ENCODE measurements around the gene PTPN3. TPM values are rescaled to one million over a fixed set of nuclear protein-coding genes. Genes with fewer than 3 reads are reported as not detected.
A peak's percentile ranks its signal among the peaks of the same experiment; 100 is the strongest.

PTPN3 gene
- total RNA-seq, 2 donors from 2014 or later = 2.7 to 4.6 TPM

DNA sequence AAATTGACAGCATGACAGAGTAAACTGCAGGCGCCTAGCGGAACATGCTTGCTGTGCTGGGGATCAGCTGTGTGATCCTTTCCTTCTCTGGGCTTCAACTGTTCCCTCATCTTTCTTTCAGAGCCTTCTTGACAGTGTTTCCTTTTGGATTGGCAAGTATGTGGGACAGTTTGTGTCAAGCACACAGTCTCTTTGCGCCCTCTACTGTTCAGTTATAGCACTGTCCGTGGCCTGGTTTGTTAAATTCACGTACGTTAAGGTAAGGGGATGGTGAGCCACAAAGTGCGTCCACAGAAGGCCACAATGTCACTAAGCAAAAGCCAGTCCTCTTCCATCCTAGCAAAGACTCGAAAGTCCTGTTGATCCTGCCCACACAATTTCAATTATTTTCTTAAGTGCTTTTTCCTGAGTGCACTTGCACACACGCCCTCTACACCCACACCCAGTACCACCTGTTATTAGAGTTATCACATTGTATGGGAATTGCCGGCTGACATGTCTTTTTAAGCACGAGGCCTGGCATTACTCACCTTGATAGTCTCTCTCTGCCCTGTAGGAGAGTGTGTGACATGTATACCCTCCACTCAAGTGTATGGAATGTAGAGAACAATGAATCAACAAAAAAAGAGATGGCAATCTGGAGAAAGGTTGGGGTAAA is 22.5 kb upstream of the PTPN3 start:
- Histone ChIP-seq H3K27me3 (ENCODE audit: control insufficient read depth, insufficient read depth, low read length, poor library complexity, severe bottlenecking) (no peaks in the 10 kb centered on the region), H3K4me3 (ENCODE audit: low read length) (no peak overlapping the region)

DNA sequence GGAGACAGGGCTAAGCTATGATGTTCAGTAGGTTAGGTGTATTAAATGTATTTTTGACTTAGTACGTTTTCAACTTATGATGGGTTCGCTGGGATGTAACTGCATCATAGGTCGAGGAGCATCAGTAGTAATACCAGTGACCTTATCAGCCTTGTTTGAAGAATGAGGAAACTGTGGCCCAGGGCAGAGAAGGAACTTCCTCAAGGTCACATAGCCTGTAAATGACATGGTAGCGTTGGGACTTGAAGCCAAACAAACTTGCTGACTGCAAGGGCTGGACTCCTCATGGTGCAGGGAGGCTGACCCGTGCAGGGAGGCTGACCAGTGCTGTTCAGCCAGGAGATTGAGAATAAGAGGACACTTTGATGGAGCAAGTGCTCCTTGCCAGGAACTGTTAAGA is 21.3 kb upstream of the PTPN3 start:
- Histone ChIP-seq H3K4me1 (ENCODE audit: control insufficient read depth, insufficient read depth, low read length) (no peaks in the 10 kb centered on the region), H3K27ac (ENCODE audit: low read depth, low read length) (no peak overlapping the region), H3K27me3 (ENCODE audit: control insufficient read depth, insufficient read depth, low read length, poor library complexity, severe bottlenecking) (no peaks in the 10 kb centered on the region), H3K36me3 (ENCODE audit: control insufficient read depth, insufficient read depth, low read length) (no peaks in the 10 kb centered on the region), H3K4me3 (ENCODE audit: low read length) (no peak overlapping the region), H3K9me3 (ENCODE audit: control insufficient read depth, low read length) (no peaks in the 10 kb centered on the region), H3K9ac (ENCODE audit: extremely low read depth, low read length, poor library complexity, severe bottlenecking) (no peak overlapping the region)
- H3K9me3 Mint-ChIP-seq = no peaks in the 10 kb centered on the region
- H3K36me3 Mint-ChIP-seq (ENCODE audit: low read depth) = no peaks in the 10 kb centered on the region
- peaks cover 8% of the 10 kb centered on the region for H3K27me3 Mint-ChIP-seq (ENCODE audit: insufficient read depth)
- no peak overlapping the region for H3K27ac Mint-ChIP-seq
- 88 to 97% methylated on average over 5 of the region's 5 CpGs for WGBS, 2 experiments (ENCODE audit: insufficient coverage in 1 of 2, insufficient read length in 1 of 2)
- H3K4me1 Mint-ChIP-seq = peaks cover 5% of the 10 kb centered on the region
- no peak for DNase-seq
- no peak for TF ChIP-seq CTCF (conservative IDR thresholded peaks at IDR 0.05)
- H3K4me3 Mint-ChIP-seq = no peak overlapping the region

More for the DNA sequence above, 22.5 kb upstream of the PTPN3 start:
- Mint-ChIP-seq H3K27ac (no peak overlapping the region), H3K4me1 (peaks cover 5% of the 10 kb centered on the region), H3K4me3 (no peak overlapping the region), H3K9me3 (no peaks in the 10 kb centered on the region), H3K27me3 (ENCODE audit: insufficient read depth) (peaks cover 5% of the 10 kb centered on the region), H3K36me3 (ENCODE audit: low read depth) (no peaks in the 10 kb centered on the region)
- DNase-seq = peak; percentile 92
- WGBS, 2 experiments (ENCODE audit: insufficient coverage in 1 of 2, insufficient read length in 1 of 2) = 37 to 43% methylated on average over 5 to 11 of the region's 11 CpGs
- Histone ChIP-seq H3K4me1 (ENCODE audit: control insufficient read depth, insufficient read depth, low read length) (no peaks in the 10 kb centered on the region), H3K27ac (ENCODE audit: low read depth, low read length) (no peak overlapping the region), H3K9ac (ENCODE audit: extremely low read depth, low read length, poor library complexity, severe bottlenecking) (no peak overlapping the region), H3K9me3 (ENCODE audit: control insufficient read depth, low read length) (no peaks in the 10 kb centered on the region), H3K36me3 (ENCODE audit: control insufficient read depth, insufficient read depth, low read length) (no peaks in the 10 kb centered on the region)
- peak; percentile 94 for TF ChIP-seq CTCF (conservative IDR thresholded peaks at IDR 0.05)

DNA sequence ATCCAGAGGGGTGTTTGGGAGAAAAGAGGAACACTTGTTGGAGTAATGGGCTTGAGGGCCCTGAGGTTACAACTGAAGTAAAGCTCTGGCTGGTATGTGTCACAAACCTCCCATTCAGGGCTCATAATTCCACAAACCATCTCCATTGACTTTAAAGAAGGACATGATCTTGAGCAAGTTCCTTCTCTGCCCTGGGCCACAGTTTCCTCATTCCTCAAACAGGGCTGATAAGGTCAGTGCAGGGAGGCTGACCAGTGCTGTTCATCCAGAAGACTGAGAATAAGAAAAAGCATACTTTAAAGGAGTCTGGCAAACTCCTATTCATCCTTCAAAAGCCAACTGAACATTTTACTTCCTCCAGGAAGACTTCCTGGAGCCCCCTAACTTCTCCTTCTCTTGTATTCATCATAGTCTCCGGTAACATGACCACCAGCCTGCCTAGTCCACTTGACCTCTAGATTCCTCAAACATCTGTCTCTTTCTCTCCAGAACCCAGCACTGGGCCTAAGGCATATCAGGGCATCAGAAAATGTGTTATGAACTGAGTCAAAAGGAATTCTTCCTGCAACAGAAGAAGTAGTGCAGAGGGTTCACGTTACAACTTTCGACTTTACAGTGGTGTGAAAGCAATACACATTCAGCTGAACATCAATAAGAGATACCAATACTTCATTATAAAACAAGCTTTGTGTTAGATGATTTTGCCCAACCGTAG is 20.7 kb upstream of the PTPN3 start:
- Histone ChIP-seq H3K4me1 (ENCODE audit: control insufficient read depth, insufficient read depth, low read length) (no peaks in the 10 kb centered on the region), H3K4me3 (ENCODE audit: low read length) (no peak overlapping the region), H3K36me3 (ENCODE audit: control insufficient read depth, insufficient read depth, low read length) (no peaks in the 10 kb centered on the region), H3K27me3 (ENCODE audit: control insufficient read depth, insufficient read depth, low read length, poor library complexity, severe bottlenecking) (no peaks in the 10 kb centered on the region), H3K9me3 (ENCODE audit: control insufficient read depth, low read length) (no peaks in the 10 kb centered on the region), H3K9ac (ENCODE audit: extremely low read depth, low read length, poor library complexity, severe bottlenecking) (no peak overlapping the region), H3K27ac (ENCODE audit: low read depth, low read length) (no peak overlapping the region)
- H3K9me3 Mint-ChIP-seq = no peaks in the 10 kb centered on the region
- no peak overlapping the region for H3K27ac Mint-ChIP-seq
- no peak overlapping the region for H3K4me3 Mint-ChIP-seq
- H3K4me1 Mint-ChIP-seq = peaks cover 5% of the 10 kb centered on the region
- WGBS, 2 experiments (ENCODE audit: insufficient coverage in 1 of 2, insufficient read length in 1 of 2) = 91 to 92% methylated on average over 2 to 4 of the region's 4 CpGs
- no peaks in the 10 kb centered on the region for H3K36me3 Mint-ChIP-seq (ENCODE audit: low read depth)
- H3K27me3 Mint-ChIP-seq (ENCODE audit: insufficient read depth) = peaks cover 8% of the 10 kb centered on the region
- no peak for TF ChIP-seq CTCF (conservative IDR thresholded peaks at IDR 0.05)
- no peak for DNase-seq

Data from endodermal cell (in vitro differentiated cells).